AG08395 (cell line): ENCODE data around the gene HSD11B1.

Experiments
- DNase-seq: peaks from one replicate; pipeline ENCODE4 v3.0.0; 2012; ENCODE audit warnings: mixed read lengths, low spot score

Gene HSD11B1

GRCh38 chr1:209755926-209756614 is 51.4 kb downstream of the HSD11B1 start, which contains the start of gene TRAF3IP3:
Gene TRAF3IP3 (plus strand): TSS chr1:209756053. CDS start chr1:209760040, 3,987 bp downstream.
- DNase-seq = no peak

GRCh38 chr1:209756615-209757445 is 52.2 kb downstream of the HSD11B1 start:
- DNase-seq = no peak

GRCh38 chr1:209758400-209758799 is 53.8 kb downstream of the HSD11B1 start:
- no peak for DNase-seq

GRCh38 chr1:209759829-209760359 is 55.2 kb downstream of the HSD11B1 start:
- DNase-seq = no peak

- no peak for DNase-seq
These were observed 56.5 kb downstream of the HSD11B1 start for GRCh38 chr1:209761011-209761635.

GRCh38 chr1:209766051-209766450 is 61.4 kb downstream of the HSD11B1 start:
- no peak for DNase-seq

GRCh38 chr1:209767096-209767495 is 62.5 kb downstream of the HSD11B1 start:
- DNase-seq = no peak

- DNase-seq = no peak
These were observed 63.1 kb downstream of the HSD11B1 start for GRCh38 chr1:209767706-209768105.

GRCh38 chr1:209768354-209768774 is 63.7 kb downstream of the HSD11B1 start:
- no peak for DNase-seq

GRCh38 chr1:209769171-209769904 is 64.7 kb downstream of the HSD11B1 start:
- DNase-seq = peak; percentile 86

GRCh38 chr1:209769971-209770370 is 65.3 kb downstream of the HSD11B1 start:
- no peak for DNase-seq

GRCh38 chr1:209770636-209771415 is 66.2 kb downstream of the HSD11B1 start:
- DNase-seq = no peak

- DNase-seq = no peak
These were observed 67.5 kb downstream of the HSD11B1 start for GRCh38 chr1:209772126-209772525.

- no peak for DNase-seq
These were observed 69.9 kb downstream of the HSD11B1 start for GRCh38 chr1:209774592-209774991.

GRCh38 chr1:209775678-209776077 is 71.0 kb downstream of the HSD11B1 start:
- no peak for DNase-seq

GRCh38 chr1:209777587-209777986 is 72.9 kb downstream of the HSD11B1 start:
- no peak for DNase-seq

- no peak for DNase-seq
These were observed 73.5 kb downstream of the HSD11B1 start for GRCh38 chr1:209778102-209778501.

- DNase-seq = no peak
These were observed 75.6 kb downstream of the HSD11B1 start for GRCh38 chr1:209780268-209780667.

- no peak for DNase-seq
These were observed 78.7 kb downstream of the HSD11B1 start for GRCh38 chr1:209783386-209783785.
